Epidermal melanocyte (primary cell): ENCODE measurements around the gene FBN2.

Experiments used
- DNase-seq: peaks from one replicate; pipeline ENCODE4 v3.0.0; 2011; ENCODE audit warnings: low spot score; ENCODE audit not compliant: insufficient read length

FBN2 gene

DNA sequence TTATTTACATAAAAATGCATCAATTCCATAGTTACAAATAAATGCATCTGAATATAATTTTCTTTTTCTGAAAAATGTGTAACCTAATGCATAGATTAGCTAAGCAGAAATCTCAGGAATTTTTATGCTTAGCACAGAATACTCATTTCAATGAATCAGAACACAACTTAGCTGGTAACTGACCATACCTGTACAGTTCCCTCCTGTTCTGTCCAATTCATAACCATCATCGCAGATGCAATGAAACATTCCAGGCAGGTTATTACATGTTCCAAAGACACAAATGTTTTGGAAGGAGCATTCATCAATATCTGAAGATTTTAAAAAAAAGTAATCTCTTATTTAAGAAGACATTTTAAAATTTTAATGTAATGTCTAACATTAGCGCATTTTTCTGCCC, 219.4 kb downstream of the FBN2 start:
- DNase-seq: no peak

DNA sequence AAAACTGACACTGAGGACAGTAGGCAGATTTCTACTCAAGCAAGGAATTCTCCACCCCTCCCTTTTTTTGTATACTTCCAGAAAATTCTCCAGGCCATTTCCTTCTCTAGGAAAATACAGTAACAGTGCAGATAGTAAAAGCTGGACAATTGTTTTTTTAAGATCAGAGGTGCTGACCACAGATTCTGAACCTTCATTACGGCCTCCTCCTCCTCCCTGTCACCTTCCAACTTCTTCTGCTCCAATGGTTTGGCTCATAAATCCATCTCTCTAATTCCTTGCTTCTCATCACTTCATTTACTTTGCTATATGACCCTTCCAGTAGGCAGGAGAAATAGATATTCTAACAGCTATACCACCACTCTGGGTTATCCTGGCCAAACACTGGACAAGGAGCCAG, 220.6 kb downstream of the FBN2 start:
- no peak for DNase-seq

DNA sequence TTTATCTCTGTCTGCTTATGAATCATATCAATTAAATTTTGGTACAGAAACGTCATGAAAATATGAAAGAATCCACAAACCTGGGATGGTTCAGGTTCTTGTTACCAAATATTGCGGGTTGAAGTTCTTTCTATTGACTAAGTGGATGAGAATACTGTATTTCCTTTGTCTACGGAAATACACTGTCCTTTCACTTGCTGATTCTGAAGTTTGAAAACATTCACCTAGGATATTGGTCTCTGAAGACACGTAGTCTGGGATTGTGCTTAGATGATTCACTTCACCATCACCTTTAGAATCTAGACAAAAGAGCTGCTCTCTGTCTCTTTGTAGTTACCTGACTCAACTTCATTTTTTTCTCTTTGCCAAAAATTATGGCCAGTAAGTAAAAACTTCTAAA, 222.4 kb downstream of the FBN2 start:
- DNase-seq: no peak

DNA sequence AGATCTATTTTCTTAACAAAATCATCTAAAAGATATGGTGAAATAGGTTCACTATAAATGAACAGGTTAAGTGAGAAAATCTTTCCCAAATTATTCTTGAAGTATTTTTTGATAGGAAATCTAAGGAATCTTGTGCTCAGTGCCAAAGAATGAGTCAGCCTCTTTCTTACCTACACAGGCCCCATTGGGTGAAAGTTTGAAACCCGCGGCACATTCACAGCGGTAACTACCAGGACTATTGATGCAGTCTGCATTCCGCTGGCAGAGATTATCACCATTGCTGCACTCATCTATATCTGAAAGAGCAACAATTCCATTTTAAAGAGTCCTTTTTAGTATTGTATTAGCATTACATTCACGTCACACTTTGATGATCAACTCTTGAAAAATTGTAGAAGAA, 232.7 kb downstream of the FBN2 start:
- DNase-seq: no peak

DNA sequence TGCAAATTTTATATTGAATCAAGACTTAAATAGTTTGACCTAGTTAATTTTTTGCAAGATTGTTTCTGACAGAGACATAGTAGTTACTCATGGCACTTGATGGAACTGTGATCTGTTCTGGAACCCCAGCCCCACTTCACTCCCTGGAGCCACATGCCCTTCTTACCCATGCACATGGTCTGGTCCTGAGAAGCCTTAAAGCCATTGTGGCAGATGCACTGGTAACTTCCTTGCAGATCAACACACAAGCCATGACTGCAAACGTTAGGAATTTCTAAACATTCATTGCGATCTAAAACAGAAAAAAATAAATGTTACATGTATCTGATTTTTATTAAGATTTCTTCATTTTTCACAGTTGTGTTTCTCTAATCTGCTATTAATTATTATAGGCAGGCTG, 233.3 kb downstream of the FBN2 start:
- DNase-seq: no peak

DNA sequence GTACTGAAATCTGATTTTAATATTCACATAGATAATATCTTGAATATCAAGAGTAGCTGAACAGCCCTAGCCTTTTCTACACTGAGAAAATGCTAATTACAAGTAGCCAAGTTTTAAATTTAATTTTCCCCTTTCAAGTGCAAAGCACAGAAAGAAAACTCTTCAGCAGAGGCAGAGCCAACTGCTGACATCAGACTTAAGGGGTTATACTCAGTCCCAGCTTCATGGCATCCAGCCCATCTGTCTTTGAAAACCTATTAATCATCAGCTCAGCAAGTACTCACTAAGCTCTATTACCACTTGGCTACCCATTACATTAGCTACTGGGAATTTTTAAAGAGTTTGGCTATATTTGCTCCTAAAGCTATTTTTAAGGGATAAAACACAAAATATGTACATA, 234.0 kb downstream of the FBN2 start:
- DNase-seq: no peak

DNA sequence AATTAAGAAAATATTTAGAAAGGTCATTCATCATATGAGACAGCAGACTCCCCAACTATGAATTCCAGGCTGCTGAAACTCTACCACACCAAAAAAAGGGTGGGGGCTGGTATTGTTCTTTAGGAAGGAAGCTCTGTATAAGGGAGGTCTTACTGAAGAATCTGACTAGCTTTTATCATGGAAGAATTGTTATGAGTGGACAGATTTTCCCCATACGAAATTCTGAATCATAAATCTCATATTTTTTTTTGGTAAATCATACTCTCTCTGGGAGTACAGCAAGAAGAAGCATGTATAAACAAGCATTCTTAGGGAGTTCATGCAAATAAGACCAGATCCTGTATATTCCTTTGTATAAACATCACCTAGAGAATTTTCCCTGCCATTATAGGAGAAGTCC, 234.5 kb downstream of the FBN2 start:
- no peak for DNase-seq

DNA sequence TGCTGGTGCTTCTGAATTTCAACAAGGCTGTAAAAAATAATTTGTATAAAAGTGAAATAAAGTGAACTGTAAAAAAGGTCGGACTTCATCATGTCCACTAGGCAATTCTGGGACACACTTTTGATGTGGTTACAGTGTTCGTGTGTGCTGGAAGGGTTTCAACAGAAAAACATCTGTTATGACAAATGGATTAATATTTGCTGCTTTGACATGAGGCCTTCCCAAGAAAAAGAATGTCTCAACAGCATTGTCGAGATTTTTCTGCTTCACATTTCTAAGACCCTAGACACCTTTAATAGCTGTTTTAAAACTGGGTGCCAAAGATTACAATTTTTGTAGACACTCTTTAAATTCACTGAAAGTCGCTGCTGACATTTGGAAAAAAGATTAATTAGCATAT, 237.9 kb downstream of the FBN2 start:
- DNase-seq: no peak

DNA sequence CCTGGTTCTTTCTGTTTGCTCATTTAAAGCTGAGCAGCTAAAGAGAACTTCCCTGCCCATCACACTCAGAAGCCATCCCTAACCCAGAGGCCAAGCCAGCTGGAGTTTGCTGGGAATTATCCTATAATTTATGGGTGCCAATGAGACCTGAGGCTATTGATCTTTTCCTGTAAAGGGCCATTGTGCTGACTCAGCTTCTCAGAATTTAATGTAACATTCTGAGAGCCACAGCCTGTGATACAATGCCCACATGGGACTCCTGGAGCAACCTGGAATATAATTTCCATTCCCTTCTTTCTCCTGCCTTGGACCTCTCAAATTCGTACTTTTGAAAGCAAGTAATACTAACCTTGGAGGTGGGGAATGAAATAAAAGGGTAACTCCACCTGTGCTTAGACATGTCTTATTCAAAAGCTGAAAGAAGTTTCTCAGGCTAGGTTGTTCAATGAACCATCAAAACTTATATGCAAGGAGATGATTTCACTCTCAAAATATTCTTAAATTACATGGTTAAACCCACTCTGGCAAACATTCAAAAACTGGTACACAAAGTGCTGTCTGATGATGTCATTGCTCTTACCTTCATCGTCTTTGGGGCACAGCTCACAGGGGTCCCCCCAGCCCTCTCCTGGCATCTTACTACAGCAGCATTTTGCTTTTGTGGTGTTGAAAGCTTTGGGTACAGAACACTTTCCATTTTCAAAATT, 247.7 kb downstream of the FBN2 start:
- no peak for DNase-seq

DNA sequence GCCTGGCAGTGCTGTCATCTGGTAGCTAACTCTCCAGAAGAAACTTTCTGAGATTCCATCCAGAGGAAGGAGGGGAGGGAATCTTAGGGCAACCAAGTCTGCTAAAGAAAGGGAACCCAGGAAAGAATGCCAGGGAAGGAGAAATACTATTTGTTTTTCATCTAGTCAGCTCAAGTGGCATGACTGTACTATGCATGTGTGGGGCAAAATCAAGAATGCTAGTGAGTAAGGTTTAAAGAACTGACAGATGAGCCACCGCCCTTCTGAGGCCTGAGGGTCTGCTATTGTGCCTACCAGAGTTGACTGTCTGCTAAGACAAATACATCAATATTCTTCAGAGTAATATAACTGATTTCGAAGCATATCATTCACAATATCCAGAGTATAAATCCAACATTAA, 250.3 kb downstream of the FBN2 start:
- DNase-seq: no peak

DNA sequence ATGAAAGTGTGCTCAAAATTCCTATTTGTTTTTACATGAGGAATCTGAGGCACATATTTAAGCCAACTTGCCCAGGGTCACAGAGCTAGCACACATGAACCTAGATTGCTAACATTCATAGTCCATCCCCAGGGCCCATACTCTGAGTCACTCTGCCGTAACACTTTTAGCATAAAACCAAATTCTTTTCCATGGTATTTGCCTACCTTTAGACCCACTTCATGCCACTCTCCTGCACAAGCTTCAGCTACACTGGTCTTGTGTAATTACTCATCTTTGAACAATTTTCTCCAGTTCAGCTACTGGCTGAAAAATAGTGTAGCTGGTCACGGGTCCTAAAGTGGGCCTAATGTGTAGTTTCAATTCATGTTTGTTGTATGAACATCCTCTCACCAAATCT, 253.8 kb downstream of the FBN2 start:
- DNase-seq: no peak

DNA sequence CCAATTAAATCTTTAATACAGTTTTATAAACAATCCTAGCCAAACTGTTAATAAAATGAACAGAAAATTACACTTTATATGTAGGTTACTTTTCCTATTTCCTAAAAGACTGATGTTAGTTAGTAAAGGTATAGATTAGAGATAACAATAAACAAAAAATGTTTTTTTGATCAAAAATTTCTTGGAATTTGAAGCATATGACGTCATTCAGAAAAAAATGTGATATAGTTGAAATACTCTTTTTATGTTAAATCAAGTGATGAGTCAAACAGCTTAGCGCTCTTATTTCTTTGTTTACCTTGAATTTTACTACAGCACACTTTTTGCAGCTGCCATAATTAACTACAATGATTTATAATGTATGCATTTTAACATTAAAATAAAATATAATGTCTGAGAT, 258.7 kb downstream of the FBN2 start:
- no peak for DNase-seq

DNA sequence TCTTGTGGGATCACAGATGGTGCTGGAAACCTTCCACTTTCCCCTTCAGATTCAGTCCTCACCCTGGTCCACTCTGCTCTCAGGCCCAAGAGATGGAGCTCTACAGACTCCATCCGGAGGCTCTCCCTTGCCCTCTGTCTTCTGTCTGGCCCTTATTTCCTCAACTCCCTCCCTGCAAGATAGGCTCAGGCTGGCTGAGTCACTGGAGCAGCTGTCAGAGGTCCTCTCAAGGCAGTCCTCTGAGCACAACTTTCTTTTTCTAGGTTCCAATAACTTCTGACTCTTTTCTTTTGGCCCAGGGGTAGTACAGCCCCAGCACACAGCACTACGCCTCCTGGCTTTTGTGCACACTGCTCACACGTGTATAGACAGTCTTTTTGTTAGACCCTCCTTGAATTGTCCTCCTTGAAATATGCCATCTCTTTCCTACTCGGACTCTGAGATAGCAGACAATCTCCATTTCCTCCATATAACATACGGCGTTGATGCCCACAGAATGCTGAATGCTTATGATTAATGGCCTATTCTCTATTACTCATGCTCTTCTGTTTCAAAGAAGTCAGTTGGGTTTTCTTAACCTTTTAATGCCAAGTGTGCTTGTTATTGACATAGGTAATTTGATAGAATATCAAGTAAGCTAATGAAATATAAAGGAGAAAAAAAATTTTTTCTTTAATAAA, 261.4 kb downstream of the FBN2 start:
- no peak for DNase-seq

DNA sequence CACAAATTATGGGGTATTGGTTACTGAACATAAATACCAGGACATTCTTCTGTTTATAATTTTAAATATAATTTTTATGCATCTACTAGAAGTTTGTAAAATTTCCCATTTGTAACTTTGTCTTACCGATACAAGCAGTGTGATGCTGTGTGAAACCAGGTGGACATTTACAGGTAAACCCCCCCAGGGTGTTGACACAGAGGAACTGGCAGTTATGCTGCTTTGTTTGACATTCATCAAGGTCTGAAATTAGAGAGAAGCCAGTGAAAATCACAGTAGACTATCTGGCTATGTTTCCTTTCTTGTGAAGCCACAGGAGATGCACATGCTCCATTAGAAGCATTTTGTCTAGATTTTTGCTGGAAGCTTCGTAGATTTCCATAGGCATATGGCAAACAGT, 263.6 kb downstream of the FBN2 start:
- no peak for DNase-seq

DNA sequence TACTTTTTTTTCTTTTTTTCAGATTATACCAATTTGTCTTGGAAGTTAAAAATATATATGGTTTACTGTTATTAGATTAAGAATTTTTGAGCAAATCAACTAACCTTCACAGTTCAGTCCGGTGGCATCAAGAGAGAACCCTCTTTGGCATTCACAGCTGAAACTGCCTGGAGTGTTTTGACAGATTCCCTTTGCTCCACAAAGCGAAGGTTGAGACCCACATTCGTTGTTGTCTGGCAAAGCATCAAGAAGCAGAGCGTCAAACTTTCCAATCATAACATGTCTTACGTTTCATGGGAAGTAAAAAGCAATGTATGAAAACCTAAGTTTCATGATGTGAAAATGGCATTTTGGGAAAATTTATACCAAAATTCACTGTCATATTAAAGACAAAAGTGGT, 264.3 kb downstream of the FBN2 start:
- no peak for DNase-seq

DNA sequence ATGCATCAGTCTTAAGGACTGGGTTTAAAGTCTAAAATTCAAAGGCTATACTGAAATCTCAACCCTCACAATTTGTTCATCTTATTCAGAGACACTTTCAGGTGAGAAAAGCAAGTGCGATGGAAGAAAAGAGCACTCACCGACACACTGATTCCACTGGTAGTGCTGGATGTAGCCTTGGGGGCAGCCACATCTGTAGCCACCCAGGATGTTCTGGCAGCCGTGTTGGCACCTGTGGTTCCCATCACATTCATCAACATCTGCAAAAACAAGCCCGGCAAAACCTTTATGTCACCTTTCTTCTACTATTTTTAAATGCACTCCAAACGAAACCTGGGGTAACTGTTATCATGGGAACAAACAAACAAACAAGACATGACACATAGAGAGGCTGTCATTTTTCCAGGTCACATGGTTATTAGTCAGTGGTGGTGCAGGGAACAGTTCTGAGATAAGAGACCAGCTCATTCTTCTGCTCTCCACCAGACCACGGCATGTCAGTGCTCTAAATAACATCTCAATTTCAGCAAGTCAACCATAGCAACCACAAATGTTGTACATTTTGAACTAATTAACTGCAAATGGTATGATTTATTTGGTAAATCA, 266.1 kb downstream of the FBN2 start:
- no peak for DNase-seq

DNA sequence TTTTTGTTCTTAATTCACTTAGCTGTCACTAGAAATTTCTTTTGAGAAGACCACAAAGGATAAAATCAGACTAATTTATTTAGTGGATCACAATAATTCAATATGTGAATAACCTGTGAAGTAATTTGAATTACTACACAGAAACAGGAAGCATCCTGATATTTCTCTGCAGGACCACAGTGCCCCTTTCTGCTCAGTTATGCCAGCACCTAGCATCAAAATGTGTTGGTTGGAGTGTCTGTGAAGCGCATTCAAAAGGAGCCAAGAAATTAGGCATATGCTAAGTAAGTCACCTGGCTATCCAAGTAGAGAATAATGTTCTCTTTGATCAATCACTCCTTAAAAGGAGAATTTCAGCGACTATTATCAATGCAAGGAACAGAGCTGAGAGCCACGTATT, 267.0 kb downstream of the FBN2 start:
- DNase-seq: no peak

DNA sequence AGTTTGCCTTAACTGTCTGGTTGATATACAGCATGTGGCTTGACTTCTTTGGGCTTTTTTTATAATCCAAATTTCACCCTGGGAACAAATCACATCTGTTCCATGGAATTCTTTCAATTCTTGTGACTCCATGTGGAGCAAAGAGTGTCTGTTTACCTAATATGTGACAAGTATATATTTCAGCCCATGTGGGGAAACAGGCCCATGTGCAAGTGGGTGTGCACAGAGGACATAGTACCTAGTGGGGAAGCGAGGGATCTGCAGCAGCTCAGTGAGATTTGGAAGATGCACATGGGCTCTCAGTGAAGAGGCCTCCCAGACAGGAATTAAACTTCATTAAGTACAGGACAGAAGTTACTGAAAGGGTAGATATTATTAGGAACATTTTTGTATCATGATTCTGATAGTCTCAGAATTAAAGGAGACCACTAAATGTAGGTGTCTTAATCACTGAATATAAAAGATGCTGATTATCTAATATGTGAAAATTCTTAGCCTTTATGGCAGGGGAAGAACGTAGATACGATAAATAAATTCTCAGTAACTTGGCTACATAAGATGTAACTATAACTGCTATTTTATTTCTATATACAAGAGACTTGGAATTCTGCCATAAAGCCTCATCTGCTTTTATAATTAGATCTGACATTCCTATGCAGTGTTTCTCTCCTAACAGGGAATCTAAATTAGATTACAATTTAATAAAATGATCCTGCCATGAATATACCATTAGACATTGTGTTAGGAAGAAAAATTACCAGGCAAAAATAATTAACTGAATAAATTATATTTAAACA, 273.3 kb downstream of the FBN2 start:
- DNase-seq: no peak

DNA sequence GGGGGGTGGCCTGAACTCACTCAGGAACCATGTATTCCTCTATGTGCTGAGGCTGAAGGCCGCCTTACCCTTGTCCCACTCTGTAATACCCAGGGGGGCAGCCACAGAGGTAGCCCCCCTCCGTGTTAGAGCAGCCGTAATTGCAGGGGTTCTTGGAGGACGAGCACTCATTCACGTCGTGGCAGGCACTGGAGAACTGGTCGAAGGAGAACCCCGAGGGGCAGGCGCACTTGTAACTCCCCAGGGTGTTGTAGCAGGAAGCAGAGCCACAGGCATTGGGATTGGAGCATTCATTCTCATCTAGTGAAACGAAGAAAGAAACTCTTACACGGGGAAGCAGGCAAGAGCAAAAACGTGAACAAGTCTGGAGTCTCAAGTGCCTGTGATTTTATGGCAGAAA, 274.7 kb downstream of the FBN2 start:
- DNase-seq: no peak

DNA sequence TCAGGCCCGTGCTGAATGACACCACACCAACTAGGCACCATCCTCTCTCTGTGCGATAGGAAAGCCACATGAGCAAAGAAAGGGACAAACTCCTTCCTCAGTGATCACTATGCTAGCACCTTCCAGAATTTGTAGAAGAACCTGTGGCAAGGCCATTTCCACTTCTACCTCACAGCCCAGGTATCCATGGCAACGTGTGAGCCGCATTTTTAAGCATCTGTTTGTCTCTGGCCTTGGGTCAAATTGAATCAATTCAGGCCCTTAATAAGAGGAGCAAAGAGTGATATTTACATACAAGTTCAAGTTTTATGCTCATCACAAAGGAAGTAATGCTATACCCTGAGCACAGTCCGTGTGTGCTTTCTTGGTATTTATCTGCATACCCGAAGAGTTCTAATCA, 275.1 kb downstream of the FBN2 start:
- no peak for DNase-seq

DNA sequence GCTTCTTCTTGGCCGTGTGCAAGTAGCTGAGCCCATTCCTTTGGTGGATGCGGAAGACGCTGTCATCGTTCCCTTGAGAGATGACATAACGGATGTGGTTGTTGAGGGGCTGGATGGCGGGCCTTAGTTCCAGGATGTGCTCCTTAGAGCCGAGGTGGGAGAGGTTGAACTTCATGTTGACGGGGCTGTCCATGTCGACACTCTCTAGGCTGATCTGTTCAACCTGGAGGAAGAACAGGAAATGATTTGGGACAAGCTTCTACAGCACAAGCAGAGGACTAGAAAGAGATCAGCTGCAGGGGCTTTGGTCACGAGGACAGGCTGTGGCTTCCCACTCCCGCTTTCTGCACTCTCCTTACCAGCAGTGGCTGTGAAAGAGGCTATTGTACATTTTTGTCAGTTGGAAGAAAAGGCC, 278.4 kb downstream of the FBN2 start:
- no peak for DNase-seq

DNA sequence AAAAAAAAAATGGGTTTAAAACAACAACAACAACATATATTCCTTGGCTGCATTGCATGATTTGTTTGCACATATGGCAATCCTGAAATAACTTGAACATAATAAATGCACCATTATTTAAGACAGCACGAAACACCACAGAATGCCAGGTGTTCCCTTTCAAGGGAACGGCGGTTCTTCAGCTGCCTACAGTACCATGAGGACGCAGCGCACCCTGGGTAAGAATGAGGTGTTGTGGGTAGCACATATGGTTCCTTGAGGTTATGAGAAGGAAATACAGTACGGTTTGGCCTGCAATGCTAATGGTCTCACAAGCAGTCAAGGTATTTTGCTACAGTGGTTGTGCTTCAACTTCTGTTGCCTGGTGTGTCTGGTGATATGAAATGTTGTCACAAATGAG, 279.7 kb downstream of the FBN2 start:
- no peak for DNase-seq
